Astrocyte (in vitro differentiated cells and primary cell): Measurements from ENCODE around the gene CDR2L. TPM values are rescaled to one million over a fixed set of nuclear protein-coding genes. Genes with fewer than 3 reads are reported as not detected.

ENCODE experiments used
- DNase-seq: peaks from one replicate; pipeline ENCODE4 v3.0.0-alpha.2; 2010; ENCODE audit warnings: low read depth
- FAIRE-seq: peaks from 2 replicates; lab custom pipeline; 2011; peaks lifted over from hg19 to GRCh38; lab: Jason Lieb, UNC
- H2AFZ ChIP-seq: 2 replicates; pipeline ENCODE4 v1.6.0; 2012; ENCODE audit warnings: low read depth, low read length, inconsistent platforms
- H3K27ac ChIP-seq: 2 replicates; pipeline ENCODE4 v1.5.1; 2011; ENCODE audit warnings: low read depth, low read length, inconsistent platforms
- H3K27me3 ChIP-seq: 2 replicates; pipeline ENCODE4 v1.6.0; 2011; ENCODE audit warnings: low read length, inconsistent platforms; ENCODE audit not compliant: insufficient read depth
- H3K36me3 ChIP-seq: 2 replicates; pipeline ENCODE4 v1.5.1; 2011; ENCODE audit warnings: low read length, inconsistent platforms; ENCODE audit not compliant: insufficient read depth
- H3K4me1 ChIP-seq: 2 replicates; pipeline ENCODE4 v1.5.1; 2011; ENCODE audit warnings: low read length, inconsistent platforms; ENCODE audit not compliant: insufficient read depth
- H3K4me2 ChIP-seq: 2 replicates; pipeline ENCODE4 v1.6.0; 2012; ENCODE audit warnings: low read length, inconsistent platforms
- H3K4me3 ChIP-seq: 2 replicates; pipeline ENCODE4 v1.5.1; 2011; ENCODE audit warnings: low read depth, mild to moderate bottlenecking, low read length, inconsistent platforms; ENCODE audit not compliant: insufficient read depth
- H3K79me2 ChIP-seq: 2 replicates; pipeline ENCODE4 v1.6.0; 2012; ENCODE audit warnings: mild to moderate bottlenecking, low read length, inconsistent platforms; ENCODE audit not compliant: insufficient read depth
- H3K9ac ChIP-seq: 2 replicates; pipeline ENCODE4 v1.6.0; 2012; ENCODE audit warnings: mild to moderate bottlenecking, low read length, inconsistent platforms
- H3K9me3 ChIP-seq: 2 replicates; pipeline ENCODE4 v1.5.1; 2012; ENCODE audit warnings: low read depth, mild to moderate bottlenecking, low read length, inconsistent platforms; ENCODE audit not compliant: insufficient read depth
- H4K20me1 ChIP-seq: 2 replicates; pipeline ENCODE4 v1.6.0; 2012; ENCODE audit warnings: low read length, inconsistent platforms; ENCODE audit not compliant: insufficient read depth
- H3K27ac Mint-ChIP-seq: one replicate; pipeline ENCODE4 v1.8.0; 2021; ENCODE audit warnings: mild to moderate bottlenecking, mixed read lengths; ENCODE audit not compliant: unreplicated experiment
- H3K27me3 Mint-ChIP-seq: one replicate; pipeline ENCODE4 v1.8.0; 2021; ENCODE audit warnings: low read depth, mixed read lengths; ENCODE audit not compliant: unreplicated experiment
- H3K36me3 Mint-ChIP-seq: one replicate; pipeline ENCODE4 v1.8.0; 2021; ENCODE audit warnings: low read depth, mixed read lengths; ENCODE audit not compliant: unreplicated experiment
- H3K4me1 Mint-ChIP-seq: one replicate; pipeline ENCODE4 v1.8.0; 2021; ENCODE audit warnings: low read depth, mixed read lengths; ENCODE audit not compliant: unreplicated experiment
- H3K4me3 Mint-ChIP-seq: one replicate; pipeline ENCODE4 v1.8.0; 2021; ENCODE audit warnings: mild to moderate bottlenecking, moderate library complexity, mixed read lengths; ENCODE audit not compliant: unreplicated experiment
- H3K9me3 Mint-ChIP-seq: one replicate; pipeline ENCODE4 v1.8.0; 2021; ENCODE audit warnings: mild to moderate bottlenecking, mixed read lengths; ENCODE audit not compliant: unreplicated experiment
- EZH2 ChIP-seq: IDR thresholded peaks from 2 replicates; pipeline ENCODE4 v1.6.1; 2012; ENCODE audit warnings: mild to moderate bottlenecking, low read length, inconsistent platforms; ENCODE audit not compliant: insufficient read depth
- total RNA-seq: library from RNA; stranded (reverse); gene quantifications from 2 replicates; pipeline ENCODE4 v1.2.1, GENCODE V29; 2021
- TF ChIP-seq, protein P1 (sequence below): IDR thresholded peaks from 2 replicates; pipeline ENCODE4 v1.5.1; 2011; ENCODE audit warnings: low read depth, mild to moderate bottlenecking, inconsistent platforms, low read length, moderate library complexity; ENCODE audit not compliant: insufficient read depth

Gene CDR2L
- total RNA-seq, 1 donor from 2014 or later: 59.1 TPM

DNA sequence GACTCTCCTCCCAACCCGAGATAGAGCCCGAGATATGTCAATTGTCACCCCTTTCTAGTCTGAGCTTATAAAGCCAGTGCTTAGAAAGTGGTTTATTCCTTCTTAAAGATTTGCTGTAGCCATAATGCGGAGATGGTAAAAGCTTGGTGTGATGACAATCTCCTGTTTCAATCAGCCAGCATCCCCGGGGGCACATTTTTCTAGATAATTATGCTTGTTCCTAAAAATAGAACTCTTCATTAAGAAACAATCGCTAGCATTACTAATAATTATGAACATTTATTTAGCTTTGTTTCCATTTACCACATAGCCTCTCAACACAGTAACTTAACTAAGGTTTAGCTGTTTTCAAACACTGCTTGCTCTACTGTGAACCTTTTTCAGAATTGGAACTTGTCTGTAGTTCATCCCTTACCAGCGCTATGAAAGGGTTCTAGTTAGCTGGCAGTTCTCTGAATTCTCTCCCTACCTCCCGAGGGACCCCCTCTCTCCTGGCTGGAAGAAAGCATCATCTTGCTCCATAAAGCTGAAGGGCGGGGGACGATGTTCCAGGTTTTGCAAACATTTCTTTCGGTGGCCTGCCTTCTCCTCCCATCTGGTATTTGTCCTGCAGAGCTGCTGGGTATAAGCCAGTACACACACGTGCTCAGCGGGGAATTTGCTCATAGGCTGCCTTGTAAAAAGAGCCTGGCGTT, 24.1 kb downstream of the CDR2L start:
- peak overlapping the region; percentile 86 for H3K4me3 ChIP-seq

GRCh38 chr17:75012096-75012345, 24.6 kb downstream of the CDR2L start:
- Histone ChIP-seq H3K79me2 (peaks cover 23% of the 10 kb centered on the region), H3K27me3 (no peaks in the 10 kb centered on the region), H3K36me3 (no peaks in the 10 kb centered on the region), H3K4me3 (peak overlapping the region; percentile 86), H3K9me3 (no peaks in the 10 kb centered on the region), H2AFZ (peak overlapping the region; percentile 72), H4K20me1 (no peaks in the 10 kb centered on the region), H3K4me2 (peak overlapping the region; percentile 86), H3K4me1 (peaks cover 14% of the 10 kb centered on the region), H3K9ac (peak overlapping the region; percentile 89), H3K27ac (peak overlapping the region; percentile 77)
- Mint-ChIP-seq H3K36me3 (peaks cover 6% of the 10 kb centered on the region), H3K9me3 (no peaks in the 10 kb centered on the region), H3K27ac (peak overlapping the region; percentile 94), H3K27me3 (no peaks in the 10 kb centered on the region), H3K4me3 (peak overlapping the region; percentile 77), H3K4me1 (peaks cover 10% of the 10 kb centered on the region)
- DNase-seq (no peak), FAIRE-seq (no peak)
- TF ChIP-seq EZH2: no peak
- TF ChIP-seq, protein P1, sequence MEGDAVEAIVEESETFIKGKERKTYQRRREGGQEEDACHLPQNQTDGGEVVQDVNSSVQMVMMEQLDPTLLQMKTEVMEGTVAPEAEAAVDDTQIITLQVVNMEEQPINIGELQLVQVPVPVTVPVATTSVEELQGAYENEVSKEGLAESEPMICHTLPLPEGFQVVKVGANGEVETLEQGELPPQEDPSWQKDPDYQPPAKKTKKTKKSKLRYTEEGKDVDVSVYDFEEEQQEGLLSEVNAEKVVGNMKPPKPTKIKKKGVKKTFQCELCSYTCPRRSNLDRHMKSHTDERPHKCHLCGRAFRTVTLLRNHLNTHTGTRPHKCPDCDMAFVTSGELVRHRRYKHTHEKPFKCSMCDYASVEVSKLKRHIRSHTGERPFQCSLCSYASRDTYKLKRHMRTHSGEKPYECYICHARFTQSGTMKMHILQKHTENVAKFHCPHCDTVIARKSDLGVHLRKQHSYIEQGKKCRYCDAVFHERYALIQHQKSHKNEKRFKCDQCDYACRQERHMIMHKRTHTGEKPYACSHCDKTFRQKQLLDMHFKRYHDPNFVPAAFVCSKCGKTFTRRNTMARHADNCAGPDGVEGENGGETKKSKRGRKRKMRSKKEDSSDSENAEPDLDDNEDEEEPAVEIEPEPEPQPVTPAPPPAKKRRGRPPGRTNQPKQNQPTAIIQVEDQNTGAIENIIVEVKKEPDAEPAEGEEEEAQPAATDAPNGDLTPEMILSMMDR: no peak

More for the DNA sequence above, 24.1 kb downstream of the CDR2L start:
- FAIRE-seq (no peak), DNase-seq (peak; percentile 33)
- H3K27me3 Mint-ChIP-seq: no peaks in the 10 kb centered on the region
- Histone ChIP-seq H3K4me1 (peaks cover 14% of the 10 kb centered on the region), H3K9ac (peak overlapping the region; percentile 89), H2AFZ (peak overlapping the region; percentile 72), H4K20me1 (no peaks in the 10 kb centered on the region), H3K36me3 (no peaks in the 10 kb centered on the region), H3K4me2 (peak overlapping the region; percentile 86), H3K27ac (peak overlapping the region; percentile 77), H3K79me2 (peaks cover 23% of the 10 kb centered on the region), H3K27me3 (no peaks in the 10 kb centered on the region), H3K9me3 (no peaks in the 10 kb centered on the region)
- peak overlapping the region; percentile 77 for H3K4me3 Mint-ChIP-seq
- peak overlapping the region; percentile 94 for H3K27ac Mint-ChIP-seq
- peaks cover 6% of the 10 kb centered on the region for H3K36me3 Mint-ChIP-seq
- H3K4me1 Mint-ChIP-seq: peaks cover 10% of the 10 kb centered on the region
- TF ChIP-seq, protein P1: no peak
- H3K9me3 Mint-ChIP-seq: no peaks in the 10 kb centered on the region
